Retinal pigment epithelial cell (primary cell): ENCODE data around the gene FAM3C.
A peak's percentile ranks its signal among the peaks of the same experiment; 100 is the strongest.

ENCODE experiments used
- DNase-seq: peaks from one replicate; pipeline ENCODE4 v3.0.0-alpha.2; 2010; ENCODE audit warnings: low read depth
- H3K4me3 ChIP-seq: 2 replicates; pipeline ENCODE4 v1.5.1; 2011; ENCODE audit warnings: mild to moderate bottlenecking, low read length, control low read depth, moderate library complexity
- CTCF ChIP-seq: conservative IDR thresholded peaks from 2 replicates; pipeline ENCODE4 v1.5.1; 2011; ENCODE audit warnings: low read depth, low read length, control low read depth, inconsistent platforms

Gene FAM3C

GRCh38 chr7:121343302-121343701, 52.8 kb downstream of the FAM3C start:
- TF ChIP-seq CTCF: no peak
- no peak for DNase-seq
- H3K4me3 ChIP-seq: no peak overlapping the region

GRCh38 chr7:121342631-121343030, 53.5 kb downstream of the FAM3C start:
- H3K4me3 ChIP-seq: no peak overlapping the region
- TF ChIP-seq CTCF: no peak
- no peak for DNase-seq

- no peak overlapping the region for H3K4me3 ChIP-seq
- no peak for TF ChIP-seq CTCF
- DNase-seq: no peak
Measured at GRCh38 chr7:121341933-121342332, 54.2 kb downstream of the FAM3C start.

GRCh38 chr7:121339082-121339481, 57.0 kb downstream of the FAM3C start:
- no peak for TF ChIP-seq CTCF
- no peak overlapping the region for H3K4me3 ChIP-seq
- DNase-seq: no peak

- no peak for DNase-seq
- no peak overlapping the region for H3K4me3 ChIP-seq
- TF ChIP-seq CTCF: peak; percentile 51
Measured at GRCh38 chr7:121337398-121337797, 58.7 kb downstream of the FAM3C start.

GRCh38 chr7:121336579-121336978, 59.5 kb downstream of the FAM3C start:
- H3K4me3 ChIP-seq: no peak overlapping the region
- no peak for TF ChIP-seq CTCF
- no peak for DNase-seq

GRCh38 chr7:121334875-121335648, 61.0 kb downstream of the FAM3C start:
- DNase-seq: no peak
- no peak overlapping the region for H3K4me3 ChIP-seq
- no peak for TF ChIP-seq CTCF
